ENCODE measurements around the gene IGF2. TPM values are rescaled to one million over a fixed set of nuclear protein-coding genes. Genes with fewer than 3 reads are reported as not detected.

IGF2 gene
- total and polyA plus RNA-seq, 2 donors, result 86.5 to 362 TPM

Small RNAs within 50 kb of the gene (small RNA-seq; reads per million reads assigned to genes)
- gene MIR4686, result not detected
- gene MIR483, result 23.2 reads per million, percentile 95 among the genes with 10 or more reads in this experiment

Other genes starting within 250 kb of the IGF2 start
- gene PRR33, start 247.5 kb downstream of the IGF2 start, total RNA-seq, result not detected
- 0.28 TPM for gene PRR33, start 247.5 kb downstream of the IGF2 start, polyA plus RNA-seq
- 61.6 TPM for gene TNNT3, start 219.7 kb downstream of the IGF2 start, total RNA-seq
- 39.3 TPM for gene TNNT3, start 219.7 kb downstream of the IGF2 start, polyA plus RNA-seq
- 17.8 TPM for gene MRPL23, start 192.1 kb downstream of the IGF2 start, total RNA-seq
- 85.4 TPM for gene MRPL23, start 192.1 kb downstream of the IGF2 start, polyA plus RNA-seq
- 6,669 TPM for gene H19, start 141.5 kb downstream of the IGF2 start, total RNA-seq
- 1,221 TPM for gene H19, start 141.5 kb downstream of the IGF2 start, polyA plus RNA-seq
- gene INS, start 21.8 kb upstream of the IGF2 start, total RNA-seq, result not detected
- gene INS, start 21.8 kb upstream of the IGF2 start, polyA plus RNA-seq, result 0.30 TPM
- gene TH, start 32.4 kb upstream of the IGF2 start, total RNA-seq, result 1.6 TPM
- 3.6 TPM for gene TH, start 32.4 kb upstream of the IGF2 start, polyA plus RNA-seq
- gene ASCL2, start 131.2 kb upstream of the IGF2 start, total RNA-seq, result 0.42 TPM
- gene ASCL2, start 131.2 kb upstream of the IGF2 start, polyA plus RNA-seq, result 0.85 TPM
- 0.42 TPM for gene C11orf21, start 162.5 kb upstream of the IGF2 start, total RNA-seq
- 0.60 TPM for gene C11orf21, start 162.5 kb upstream of the IGF2 start, polyA plus RNA-seq
- 1.9 TPM for gene TSPAN32, start 162.6 kb upstream of the IGF2 start, total RNA-seq
- gene TSPAN32, start 162.6 kb upstream of the IGF2 start, polyA plus RNA-seq, result 1.7 TPM
- gene CD81, start 237.9 kb upstream of the IGF2 start, total RNA-seq, result 251 TPM
- gene CD81, start 237.9 kb upstream of the IGF2 start, polyA plus RNA-seq, result 1,145 TPM